Trophoblast cell (in vitro differentiated cells and primary cell): ENCODE measurements around the gene PKMYT1.

Experiments
- DNase-seq, 2 donors: peaks; one replicate each; pipeline ENCODE4 v3.0.0-alpha.2; 2016
- H2AFZ ChIP-seq: 2 replicates; pipeline ENCODE4 v1.6.1; 2013; ENCODE audit warnings: low read length, moderate library complexity, mild to moderate bottlenecking; ENCODE audit not compliant: insufficient read depth, poor library complexity
- H2AK5ac ChIP-seq: 2 replicates; pipeline ENCODE4 v1.6.1; 2013; ENCODE audit warnings: mild to moderate bottlenecking, low read length
- H2BK120ac ChIP-seq: 2 replicates; pipeline ENCODE4 v1.6.1; 2013; ENCODE audit warnings: low read length, mild to moderate bottlenecking, moderate library complexity; ENCODE audit not compliant: insufficient read depth, poor library complexity
- H2BK12ac ChIP-seq: 2 replicates; pipeline ENCODE4 v1.6.1; 2013; ENCODE audit warnings: mild to moderate bottlenecking, low read length, moderate library complexity
- H2BK5ac ChIP-seq: 2 replicates; pipeline ENCODE4 v1.6.1; 2013; ENCODE audit warnings: low read length, low read depth, moderate library complexity, mild to moderate bottlenecking; ENCODE audit not compliant: poor library complexity
- H3K14ac ChIP-seq: 2 replicates; pipeline ENCODE4 v1.6.1; 2013; ENCODE audit warnings: mild to moderate bottlenecking, low read length
- H3K18ac ChIP-seq: 2 replicates; pipeline ENCODE4 v1.6.1; 2013; ENCODE audit warnings: mild to moderate bottlenecking, low read length
- H3K23ac ChIP-seq: 2 replicates; pipeline ENCODE4 v1.6.1; 2013; ENCODE audit warnings: low read length
- H3K27ac ChIP-seq: 2 replicates; pipeline ENCODE4 v1.5.1; 2013; ENCODE audit warnings: low read depth, mild to moderate bottlenecking, inconsistent platforms, low read length, moderate library complexity
- H3K27me3 ChIP-seq: 2 replicates; pipeline ENCODE4 v1.6.1; 2013; ENCODE audit warnings: inconsistent platforms, mild to moderate bottlenecking, low read length, moderate library complexity; ENCODE audit not compliant: insufficient read depth
- H3K36me3 ChIP-seq, 2 experiments: 1 replicate in 1 of 2; 2 replicates in 1 of 2; pipeline ENCODE4 v1.6.1; 2013; ENCODE audit warnings: low read length in 2 of 2, mild to moderate bottlenecking in 2 of 2, moderate library complexity in 1 of 2; ENCODE audit not compliant: insufficient read depth in 2 of 2, control insufficient read depth in 1 of 2
- H3K4ac ChIP-seq: 2 replicates; pipeline ENCODE4 v1.6.1; 2013; ENCODE audit warnings: low read depth, mild to moderate bottlenecking, low read length, moderate library complexity
- H3K4me1 ChIP-seq, 2 experiments: 1 replicate in 1 of 2; 2 replicates in 1 of 2; pipeline ENCODE4 v1.6.1; 2013; ENCODE audit warnings: low read length in 2 of 2, mild to moderate bottlenecking in 2 of 2, moderate library complexity in 1 of 2; ENCODE audit not compliant: insufficient read depth in 2 of 2, control insufficient read depth in 1 of 2
- H3K4me2 ChIP-seq: 2 replicates; pipeline ENCODE4 v1.6.1; 2013; ENCODE audit warnings: inconsistent platforms, mild to moderate bottlenecking, low read length, moderate library complexity
- H3K4me3 ChIP-seq: 2 replicates; pipeline ENCODE4 v1.5.1; 2013; ENCODE audit warnings: mild to moderate bottlenecking, low read depth, low read length, inconsistent platforms
- H3K79me1 ChIP-seq: one replicate; pipeline ENCODE4 v1.6.1; 2013; ENCODE audit warnings: low read length
- H3K79me2 ChIP-seq: 2 replicates; pipeline ENCODE4 v1.6.1; 2013; ENCODE audit warnings: low read length, mild to moderate bottlenecking; ENCODE audit not compliant: control insufficient read depth, insufficient read depth, poor library complexity
- H3K9ac ChIP-seq: 2 replicates; pipeline ENCODE4 v1.6.1; 2013; ENCODE audit warnings: mild to moderate bottlenecking, low read length
- H3K9me3 ChIP-seq: 2 replicates; pipeline ENCODE4 v1.6.1; 2013; ENCODE audit warnings: low read depth, mild to moderate bottlenecking, control low read depth, inconsistent platforms, low read length; ENCODE audit not compliant: insufficient read depth
- H4K12ac ChIP-seq: 2 replicates; pipeline ENCODE4 v1.6.1; 2013; ENCODE audit warnings: low read depth, mild to moderate bottlenecking, low read length, moderate library complexity
- H4K8ac ChIP-seq: 2 replicates; pipeline ENCODE4 v1.6.1; 2013; ENCODE audit warnings: low read depth, mild to moderate bottlenecking, low read length, moderate library complexity
- H4K91ac ChIP-seq: one replicate; pipeline ENCODE4 v1.6.1; 2013; ENCODE audit warnings: low read depth, mild to moderate bottlenecking, low read length, moderate library complexity
- whole genome bisulfite sequencing: extraction: QIAGEN DNeasy Blood & Tissue Kit; methylation state at CpG from one replicate; pipeline ENCODE4 v1.1.7; 2013; ENCODE audit warnings: missing lambda C conversion rate; ENCODE audit not compliant: insufficient read length, insufficient coverage; ENCODE audit errors: extremely low coverage; 5-methylcytosine and 5-hydroxymethylcytosine counted together

Gene PKMYT1

DNA sequence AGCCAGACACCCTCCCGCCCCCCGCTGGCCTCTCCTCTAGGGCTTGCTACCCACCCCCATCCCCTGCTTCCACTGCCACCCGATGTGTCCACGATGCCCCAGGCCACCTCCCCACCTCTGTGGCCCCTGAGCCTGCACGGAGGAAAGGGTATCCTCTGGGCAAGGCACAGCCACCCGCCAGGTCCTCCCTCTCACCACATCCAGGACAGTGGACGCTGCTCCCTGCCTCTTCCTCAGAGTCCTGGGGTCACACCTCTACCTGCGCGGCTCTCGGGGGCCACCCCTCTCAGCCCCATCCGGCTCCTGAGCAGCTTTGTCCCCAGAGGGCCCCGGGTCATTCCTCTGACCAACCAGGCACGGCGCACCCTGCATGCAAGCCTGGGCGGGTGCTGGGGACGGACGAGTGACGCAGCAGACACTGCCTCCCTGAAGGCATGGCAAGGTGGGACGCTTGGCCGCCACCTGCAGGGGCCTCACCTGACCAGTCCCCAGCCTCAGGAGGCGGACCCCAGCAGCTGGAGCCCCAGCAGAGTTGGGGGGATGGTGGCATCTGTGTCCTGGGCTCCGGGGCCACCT is 43.7 kb downstream of the PKMYT1 start:
- peaks cover 42 to 47% of the 10 kb centered on the region in 2 experiments for H3K36me3 ChIP-seq

DNA sequence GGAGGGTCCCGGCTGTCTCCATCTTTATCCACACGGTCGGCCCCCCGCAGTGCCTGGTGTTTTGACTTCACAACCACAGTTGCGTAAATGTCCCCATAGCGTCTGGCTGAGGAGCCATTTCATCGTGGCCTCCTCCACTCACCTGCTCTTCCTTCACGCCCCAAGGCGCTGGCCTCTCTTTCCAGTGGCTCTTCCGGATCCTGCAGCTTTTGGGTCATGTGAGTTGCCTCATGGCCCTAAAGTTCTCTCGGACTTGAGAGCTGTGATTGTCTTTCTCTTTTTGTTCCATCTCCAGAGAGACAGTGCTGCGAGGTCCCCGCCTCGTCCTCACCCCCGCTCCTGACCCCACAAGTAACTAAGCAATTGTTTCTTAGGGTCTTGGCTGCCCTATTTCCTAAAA is 45.8 kb downstream of the PKMYT1 start:
- Histone ChIP-seq H2BK5ac (no peak overlapping the region), H2BK12ac (no peak overlapping the region), H3K27ac (no peak overlapping the region), H4K12ac (no peak overlapping the region), H3K18ac (no peak overlapping the region), H2BK120ac (no peak overlapping the region), H3K4me2 (no peak overlapping the region), H3K79me1 (no peaks in the 10 kb centered on the region), H3K9ac (no peak overlapping the region), H2AK5ac (no peak overlapping the region), H3K4ac (no peak overlapping the region), H3K14ac (no peak overlapping the region), H3K36me3 (peaks cover 43 to 54% of the 10 kb centered on the region in 2 experiments), H3K4me1 (no peaks in the 10 kb centered on the region), H3K79me2 (no peaks in the 10 kb centered on the region), H2AFZ (no peak overlapping the region), H4K8ac (no peak overlapping the region), H4K91ac (no peak overlapping the region), H3K23ac (no peak overlapping the region), H3K9me3 (no peaks in the 10 kb centered on the region), H3K4me3 (no peak overlapping the region), H3K27me3 (no peaks in the 10 kb centered on the region)
- WGBS = no CpG with 5 or more reads among the region's 15 CpGs
- no peak for DNase-seq

More for the DNA sequence above, 43.7 kb downstream of the PKMYT1 start:
- no peak overlapping the region for H3K4ac ChIP-seq
- H3K79me1 ChIP-seq = no peaks in the 10 kb centered on the region
- H4K8ac ChIP-seq = no peak overlapping the region
- H3K9ac ChIP-seq = no peak overlapping the region
- no peak overlapping the region for H3K4me2 ChIP-seq
- H3K27ac ChIP-seq = no peak overlapping the region
- DNase-seq = no peak
- no peak overlapping the region for H2BK5ac ChIP-seq
- H3K79me2 ChIP-seq = no peaks in the 10 kb centered on the region
- H2BK120ac ChIP-seq = no peak overlapping the region
- no peak overlapping the region for H4K91ac ChIP-seq
- no peak overlapping the region for H2AFZ ChIP-seq
- no peak overlapping the region for H3K23ac ChIP-seq
- no peaks in the 10 kb centered on the region for H3K9me3 ChIP-seq
- no peak overlapping the region for H2BK12ac ChIP-seq
- H2AK5ac ChIP-seq = no peak overlapping the region
- WGBS = no CpG with 5 or more reads among the region's 22 CpGs
- H3K4me1 ChIP-seq = no peaks in the 10 kb centered on the region
- no peak overlapping the region for H3K14ac ChIP-seq
- no peak overlapping the region for H3K18ac ChIP-seq
- H3K4me3 ChIP-seq = no peak overlapping the region
- H3K27me3 ChIP-seq = no peaks in the 10 kb centered on the region
- no peak overlapping the region for H4K12ac ChIP-seq

DNA sequence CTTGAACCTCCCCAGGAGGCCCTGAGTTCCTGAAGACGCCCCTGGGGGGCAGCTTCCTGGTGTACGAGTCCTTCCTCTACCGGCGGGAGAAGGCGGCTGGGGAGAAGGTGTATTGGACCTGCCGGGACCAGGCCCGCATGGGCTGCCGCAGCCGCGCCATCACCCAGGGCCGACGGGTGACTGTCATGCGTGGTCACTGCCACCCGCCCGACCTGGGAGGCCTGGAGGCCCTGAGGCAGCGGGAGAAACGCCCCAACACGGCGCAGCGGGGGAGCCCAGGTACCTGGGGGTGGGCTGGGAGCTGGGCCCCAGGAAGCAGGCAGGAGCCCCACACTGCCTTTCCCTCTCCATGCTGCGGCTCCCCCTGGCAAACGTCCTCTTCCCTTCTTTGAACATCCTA is 46.5 kb downstream of the PKMYT1 start:
- H2BK12ac ChIP-seq = no peak overlapping the region
- H4K91ac ChIP-seq = no peak overlapping the region
- no peak overlapping the region for H3K18ac ChIP-seq
- no peak overlapping the region for H3K4me2 ChIP-seq
- no peaks in the 10 kb centered on the region for H3K79me1 ChIP-seq
- H3K4ac ChIP-seq = no peak overlapping the region
- no peak overlapping the region for H2BK5ac ChIP-seq
- H2BK120ac ChIP-seq = no peak overlapping the region
- H3K27me3 ChIP-seq = no peaks in the 10 kb centered on the region
- H3K4me1 ChIP-seq = no peaks in the 10 kb centered on the region
- DNase-seq = no peak
- no peak overlapping the region for H2AFZ ChIP-seq
- no peak overlapping the region for H2AK5ac ChIP-seq
- H3K79me2 ChIP-seq = no peaks in the 10 kb centered on the region
- peaks cover 43 to 54% of the 10 kb centered on the region in 2 experiments for H3K36me3 ChIP-seq
- H4K8ac ChIP-seq = no peak overlapping the region
- H3K4me3 ChIP-seq = no peak overlapping the region
- H3K27ac ChIP-seq = no peak overlapping the region
- no peaks in the 10 kb centered on the region for H3K9me3 ChIP-seq
- H3K14ac ChIP-seq = no peak overlapping the region
- no CpG with 5 or more reads among the region's 22 CpGs for WGBS
- H3K9ac ChIP-seq = no peak overlapping the region
- no peak overlapping the region for H3K23ac ChIP-seq
- no peak overlapping the region for H4K12ac ChIP-seq

DNA sequence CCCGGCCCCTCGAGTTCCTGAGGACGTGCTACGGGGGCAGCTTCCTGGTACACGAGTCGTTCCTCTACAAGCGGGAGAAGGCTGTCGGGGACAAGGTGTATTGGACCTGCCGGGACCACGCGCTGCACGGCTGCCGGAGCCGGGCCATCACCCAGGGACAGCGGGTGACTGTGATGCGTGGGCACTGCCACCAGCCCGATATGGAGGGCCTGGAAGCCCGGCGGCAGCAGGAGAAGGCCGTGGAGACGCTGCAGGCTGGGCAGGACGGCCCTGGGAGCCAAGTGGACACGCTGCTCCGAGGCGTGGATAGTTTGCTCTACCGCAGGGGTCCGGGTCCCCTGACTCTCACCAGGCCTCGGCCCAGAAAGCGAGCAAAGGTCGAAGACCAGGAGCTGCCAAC is 47.1 kb downstream of the PKMYT1 start:
- Histone ChIP-seq H3K4me3 (no peak overlapping the region), H2BK12ac (no peak overlapping the region), H3K79me2 (no peaks in the 10 kb centered on the region), H3K9ac (no peak overlapping the region), H3K4ac (no peak overlapping the region), H3K4me2 (no peak overlapping the region), H3K9me3 (no peaks in the 10 kb centered on the region), H3K23ac (no peak overlapping the region), H2BK120ac (no peak overlapping the region), H4K12ac (no peak overlapping the region), H2AFZ (no peak overlapping the region), H3K36me3 (peaks cover 41 to 52% of the 10 kb centered on the region in 2 experiments), H3K27ac (no peak overlapping the region), H3K4me1 (no peaks in the 10 kb centered on the region), H2BK5ac (no peak overlapping the region), H3K14ac (no peak overlapping the region), H4K91ac (no peak overlapping the region), H3K27me3 (no peaks in the 10 kb centered on the region), H2AK5ac (no peak overlapping the region), H3K79me1 (no peaks in the 10 kb centered on the region), H4K8ac (no peak overlapping the region), H3K18ac (no peak overlapping the region)
- WGBS = no CpG with 5 or more reads among the region's 30 CpGs
- DNase-seq = no peak
